Epithelial cell of prostate (primary cell): ENCODE measurements around the gene SLC38A3.

ENCODE experiments used
- DNase-seq: peaks from one replicate; pipeline ENCODE4 v3.0.0-alpha.2; 2011; ENCODE audit warnings: low read depth, low spot score
- H3K27ac ChIP-seq: fragments of 450-650 bp; 2 replicates; pipeline ENCODE4 v1.5.1; 2017; ENCODE audit warnings: mild to moderate bottlenecking

The SLC38A3 gene

GRCh38 chr3:50189274-50189673 lies 15.8 kb upstream of the SLC38A3 start:
- no peak overlapping the region for H3K27ac ChIP-seq
- DNase-seq, result no peak

- no peak for DNase-seq
- H3K27ac ChIP-seq, result no peak overlapping the region
These were observed 15.1 kb upstream of the SLC38A3 start for GRCh38 chr3:50189989-50190388.

GRCh38 chr3:50190936-50191660 lies 14.0 kb upstream of the SLC38A3 start, which contains the start of gene GNAT1:
TSS of gene GNAT1 (plus strand) at chr3:50191610. CDS start at chr3:50191726, 116 bp downstream.
- no peak within 1 kb of the TSS for H3K27ac ChIP-seq
- no peak for DNase-seq

DNA sequence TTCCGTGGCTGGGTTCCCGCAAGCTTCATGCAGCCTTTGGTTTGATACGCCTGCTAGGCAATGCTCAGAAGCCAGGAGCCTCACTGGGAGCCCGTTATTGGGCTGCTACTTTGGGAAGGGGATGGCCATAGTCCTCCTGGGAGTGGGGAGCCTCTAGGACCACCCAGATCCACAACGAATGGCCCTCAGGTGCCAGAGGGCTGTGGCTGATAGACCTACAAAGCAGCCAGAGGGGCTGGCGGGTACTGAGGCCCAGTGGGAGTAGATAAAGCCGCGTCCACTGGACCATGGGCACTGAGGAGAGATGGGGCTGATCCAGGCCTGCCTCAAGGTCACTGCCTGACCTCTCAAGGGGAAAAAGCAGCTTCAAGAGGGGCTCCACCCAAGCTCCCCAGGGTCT lies 12.9 kb upstream of the SLC38A3 start:
- H3K27ac ChIP-seq, result no peak overlapping the region
- no peak for DNase-seq

GRCh38 chr3:50192689-50193141 lies 12.4 kb upstream of the SLC38A3 start:
- H3K27ac ChIP-seq, result no peak overlapping the region
- DNase-seq, result no peak

GRCh38 chr3:50193286-50193685 lies 11.8 kb upstream of the SLC38A3 start:
- no peak overlapping the region for H3K27ac ChIP-seq
- no peak for DNase-seq

- no peak for DNase-seq
These were observed 11.3 kb upstream of the SLC38A3 start for GRCh38 chr3:50193746-50194127.

GRCh38 chr3:50194128-50194902 lies 10.8 kb upstream of the SLC38A3 start:
- no peak for DNase-seq
- no peak overlapping the region for H3K27ac ChIP-seq

More at GRCh38 chr3:50193746-50194127, 11.3 kb upstream of the SLC38A3 start:
- no peak overlapping the region for H3K27ac ChIP-seq

- DNase-seq, result no peak
These were observed 10.1 kb upstream of the SLC38A3 start for GRCh38 chr3:50194903-50195500.

DNA sequence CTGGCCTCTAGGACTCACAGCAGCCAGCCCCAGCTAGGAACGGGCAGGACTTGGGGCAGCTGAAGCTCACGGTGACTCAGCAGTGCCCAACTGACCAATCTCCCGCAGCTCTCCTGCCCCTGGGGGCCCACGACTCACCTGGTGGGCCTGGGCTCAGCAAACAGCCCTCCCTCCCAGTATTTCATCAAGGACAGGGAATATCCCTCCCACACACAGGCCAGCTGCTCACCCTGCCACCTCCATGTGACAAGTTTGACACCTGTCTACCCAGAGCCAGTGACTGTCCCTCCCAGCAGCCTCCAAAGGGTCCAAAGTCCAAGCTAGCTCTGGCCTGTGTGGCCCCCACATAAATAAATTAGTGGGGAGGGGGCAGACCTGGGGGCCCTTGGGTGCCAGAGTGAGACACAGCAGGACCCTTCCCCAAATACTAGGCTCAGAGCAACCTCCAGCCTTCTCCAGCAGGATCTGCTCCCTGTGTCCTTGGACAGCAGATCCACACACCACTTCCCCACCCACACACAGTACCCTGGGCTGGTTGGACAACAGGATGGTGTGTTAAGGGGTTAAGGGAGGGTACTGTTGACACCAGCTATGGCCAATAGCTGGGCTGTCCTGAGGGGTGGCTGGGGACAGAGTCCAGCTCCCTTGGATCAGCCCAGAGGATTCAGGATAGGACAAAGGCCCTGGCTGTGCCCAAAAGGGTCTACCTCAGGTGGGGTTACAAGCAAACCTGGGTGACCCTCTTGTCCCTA lies 9.4 kb upstream of the SLC38A3 start:
- H3K27ac ChIP-seq, result no peak overlapping the region
- DNase-seq, result no peak

More at GRCh38 chr3:50194903-50195500, 10.1 kb upstream of the SLC38A3 start:
- no peak overlapping the region for H3K27ac ChIP-seq

DNA sequence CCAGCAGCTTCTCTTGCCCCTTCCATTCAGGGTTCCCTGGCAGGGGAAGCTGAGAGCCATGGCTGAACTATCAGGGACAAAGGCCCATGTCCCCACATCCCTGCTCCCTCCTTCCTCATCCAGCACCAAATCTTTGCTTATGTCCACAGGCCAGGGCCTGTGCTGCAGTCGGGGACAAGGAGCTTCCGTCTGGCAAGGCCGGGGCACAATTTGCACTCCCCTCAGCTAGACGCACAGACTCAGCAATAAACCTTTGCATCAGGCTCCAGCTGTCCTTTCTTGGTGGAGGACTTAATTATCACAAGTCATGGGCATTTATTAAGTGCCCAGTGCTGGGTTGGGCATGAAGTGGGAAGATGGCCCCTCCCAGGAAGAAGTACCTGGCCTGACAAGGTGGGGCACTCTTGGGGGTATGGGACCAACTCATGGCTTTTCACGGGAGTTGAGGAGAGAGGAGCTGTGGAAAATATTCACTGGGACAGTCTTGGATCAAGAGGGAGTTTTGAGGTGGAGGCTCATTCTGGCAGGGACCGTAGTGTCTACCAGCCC lies 8.7 kb upstream of the SLC38A3 start:
- no peak for DNase-seq

DNA sequence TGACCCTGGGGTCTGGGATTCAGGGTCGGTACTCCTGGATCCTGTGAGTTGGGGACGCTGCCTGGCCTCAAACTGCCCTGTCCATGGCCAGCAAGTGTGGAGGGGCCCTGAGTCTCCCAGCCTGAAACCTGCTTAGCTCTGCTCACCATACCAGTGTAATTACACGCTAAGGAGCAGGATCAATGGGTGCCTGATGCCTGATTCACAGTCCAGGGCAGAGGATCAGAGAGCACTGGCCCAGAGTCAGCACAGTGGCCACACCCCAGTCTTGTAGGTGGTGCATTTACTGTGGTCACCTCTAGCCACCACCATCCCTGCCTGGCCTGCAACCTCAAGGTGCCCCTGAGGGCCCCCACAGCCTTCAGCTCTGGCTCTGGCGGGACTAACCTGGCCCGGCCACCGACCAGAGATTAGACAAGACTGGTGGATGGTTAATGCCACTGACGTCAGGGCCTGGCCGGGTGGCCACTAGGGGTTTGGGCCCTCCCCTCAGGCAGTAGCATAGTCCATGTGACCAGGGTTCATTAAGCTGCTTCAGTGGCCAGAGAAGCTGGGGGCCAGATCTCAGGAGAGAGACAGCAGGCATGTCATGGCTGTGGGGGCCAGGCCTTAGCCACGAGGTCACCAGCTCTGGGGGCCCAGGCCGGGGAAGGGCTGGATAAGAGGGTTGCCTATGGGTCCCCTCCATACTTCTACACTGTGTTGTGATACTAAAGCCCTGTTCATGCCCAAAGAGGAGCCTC lies 3.3 kb upstream of the SLC38A3 start:
- H3K27ac ChIP-seq, result no peak overlapping the region
- no peak for DNase-seq

More for the DNA sequence above, 8.7 kb upstream of the SLC38A3 start:
- no peak overlapping the region for H3K27ac ChIP-seq

- no peak overlapping the region for H3K27ac ChIP-seq
- DNase-seq, result no peak
These were observed 2.5 kb upstream of the SLC38A3 start for GRCh38 chr3:50202353-50203112.

DNA sequence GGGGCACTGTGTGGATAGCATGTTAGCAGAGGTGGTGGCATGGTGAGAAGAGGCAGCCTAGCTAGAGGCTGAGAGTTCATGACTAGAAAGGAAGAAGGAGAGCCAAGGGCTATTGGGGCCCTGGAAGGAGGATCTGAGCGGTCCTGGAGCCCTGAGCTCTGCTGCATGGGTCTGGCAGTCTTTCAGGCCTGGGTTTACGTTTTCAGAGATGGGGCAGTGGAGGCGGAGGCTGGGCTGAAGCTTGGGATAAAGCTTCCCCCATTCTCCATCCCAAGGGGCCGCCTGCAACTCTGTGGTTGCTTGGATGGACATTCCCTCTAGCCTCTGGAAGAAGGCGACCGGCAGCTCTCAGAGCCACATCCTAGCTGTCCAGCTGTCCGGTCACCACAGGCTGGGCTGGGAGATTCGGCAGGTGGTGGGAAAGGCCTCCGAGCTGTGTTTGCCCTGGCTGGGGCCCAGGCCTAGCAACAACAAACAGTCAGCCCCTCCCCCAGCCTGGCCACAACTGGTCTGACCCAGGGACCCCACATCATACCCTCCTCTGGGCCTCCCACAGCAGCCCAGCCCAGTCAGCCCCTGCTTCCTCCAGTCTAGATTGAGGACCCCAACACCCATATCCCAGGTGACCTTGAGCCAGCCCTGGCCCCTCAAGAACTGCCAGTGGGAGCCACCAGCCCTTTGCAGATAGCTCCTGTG lies 1.8 kb upstream of the SLC38A3 start:
- no peak for DNase-seq
- H3K27ac ChIP-seq, result no peak overlapping the region

DNA sequence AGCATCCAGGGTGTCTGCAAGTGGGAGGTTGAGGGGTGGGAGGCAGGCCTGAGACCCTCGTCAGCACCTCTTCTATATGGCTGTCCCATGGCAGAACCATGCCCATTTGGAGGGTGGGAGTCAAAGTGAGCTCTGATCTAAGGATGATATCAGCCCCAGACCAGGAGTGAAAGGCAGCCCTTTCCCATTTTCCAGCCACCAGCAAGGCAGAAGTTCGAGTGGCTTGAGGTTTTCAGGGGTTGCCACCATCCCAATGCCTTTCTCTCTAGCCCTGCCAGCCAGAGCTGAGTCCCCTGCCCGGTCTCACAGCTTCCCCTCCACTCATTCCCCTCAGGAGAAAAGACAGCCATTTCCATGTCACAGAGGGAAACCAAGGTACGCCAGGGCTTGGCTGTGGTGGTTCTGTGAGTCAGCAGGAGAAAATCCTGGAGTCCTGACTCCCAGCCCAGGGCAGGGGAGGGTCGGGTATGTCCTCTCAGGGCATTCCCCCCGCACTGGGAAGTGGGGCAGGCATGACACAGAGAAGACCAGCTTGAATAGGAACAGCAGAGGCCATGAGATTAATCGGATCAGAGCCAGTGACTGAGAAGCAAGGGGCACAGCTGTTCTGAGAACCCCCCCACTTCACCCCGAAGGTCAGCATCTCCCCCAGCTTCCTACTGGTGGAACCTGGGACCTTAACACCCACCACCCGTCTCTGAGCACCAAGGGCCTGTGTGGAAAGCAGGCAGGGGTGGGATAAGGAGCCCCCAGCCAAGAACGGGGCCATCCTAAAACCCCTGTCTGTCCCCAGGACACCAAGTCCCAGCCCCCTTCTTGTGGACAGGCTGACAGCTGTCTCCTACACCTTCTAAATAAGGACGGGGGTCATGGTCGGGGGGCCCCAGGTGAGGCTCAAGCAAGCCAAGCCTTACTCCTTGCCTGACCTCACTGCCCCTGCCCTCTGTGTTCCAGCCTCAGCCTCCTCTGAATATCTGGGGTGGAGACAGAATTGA lies 965 bp upstream of the SLC38A3 start:
- DNase-seq, result no peak
- no peak overlapping the region for H3K27ac ChIP-seq

DNA sequence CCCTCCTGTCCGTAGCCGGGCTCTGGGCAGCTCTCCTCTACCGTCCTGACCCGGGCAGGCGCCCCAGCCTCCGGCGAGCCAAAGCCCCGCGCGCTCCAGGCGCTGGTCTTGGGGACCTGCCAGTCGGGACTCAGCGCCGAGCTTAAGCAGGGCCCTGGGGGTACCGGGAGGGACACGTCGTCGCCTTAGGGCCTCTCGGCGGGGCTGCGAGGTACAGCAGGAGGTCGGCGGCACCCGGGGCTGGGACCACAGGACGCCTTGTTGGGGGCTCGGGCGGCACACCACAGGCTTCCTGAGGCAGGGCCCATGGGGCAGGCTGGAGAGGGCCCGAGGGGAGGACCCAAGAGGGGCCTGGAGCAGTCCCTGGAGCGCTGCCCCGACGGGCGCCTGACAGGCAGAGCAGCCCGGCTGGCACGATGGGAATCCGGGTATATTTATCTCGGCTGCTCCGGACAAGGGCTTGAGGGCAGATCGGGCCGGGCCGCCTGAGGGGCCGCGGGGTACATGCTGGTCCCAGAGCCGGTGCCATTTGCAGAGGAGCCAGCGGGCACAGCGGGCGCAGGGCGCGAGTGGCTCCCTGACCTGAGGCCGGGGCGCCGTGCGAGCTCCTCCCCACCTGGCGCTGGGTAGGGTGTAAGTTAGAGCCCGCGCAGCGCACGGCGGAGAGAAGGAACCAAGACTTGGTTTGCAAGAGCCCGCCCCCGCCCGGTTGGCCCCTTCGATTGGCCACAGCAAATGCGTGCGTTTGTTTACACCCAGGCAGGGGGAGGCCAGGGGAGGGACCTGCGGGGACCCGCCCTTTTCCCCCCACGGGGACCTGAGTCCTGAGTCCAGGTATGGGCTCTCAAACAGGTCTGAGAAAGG lies 574 bp downstream of the SLC38A3 start:
- no peak overlapping the region for H3K27ac ChIP-seq
- no peak for DNase-seq
